WERI-Rb-1 (cell line): ENCODE measurements around the gene CD247.

Experiments
- DNase-seq: peaks from one replicate; pipeline ENCODE4 v3.0.0-alpha.2; 2020
- H3K27ac ChIP-seq: fragments of 250-450 bp; sonication (Bioruptor Pico); 2 replicates; pipeline ENCODE4 v1.5.1; 2020; ENCODE audit warnings: mild to moderate bottlenecking, moderate library complexity
- H3K27me3 ChIP-seq: fragments of 250-450 bp; sonication (Bioruptor Pico); 2 replicates; pipeline ENCODE4 v1.5.1; 2021; ENCODE audit warnings: mild to moderate bottlenecking, low read depth, moderate library complexity; ENCODE audit not compliant: insufficient read depth, severe bottlenecking
- H3K36me3 ChIP-seq: fragments of 250-450 bp; sonication (Bioruptor Pico); 2 replicates; pipeline ENCODE4 v1.5.1; 2020; ENCODE audit warnings: mild to moderate bottlenecking, moderate library complexity
- H3K4me3 ChIP-seq: 2 replicates; pipeline ENCODE4 v1.5.1; 2011; ENCODE audit warnings: low read depth, mild to moderate bottlenecking, control low read depth, low read length
- H3K9me3 ChIP-seq: fragments of 250-450 bp; sonication (Bioruptor Pico); 2 replicates; pipeline ENCODE4 v1.5.1; 2021; ENCODE audit warnings: mild to moderate bottlenecking, moderate library complexity; ENCODE audit not compliant: severe bottlenecking
- CTCF ChIP-seq: IDR thresholded peaks from 2 replicates; pipeline ENCODE4 v1.5.1; 2011; ENCODE audit warnings: low read depth, mild to moderate bottlenecking, control low read depth, inconsistent platforms, low read length

Gene CD247

DNA sequence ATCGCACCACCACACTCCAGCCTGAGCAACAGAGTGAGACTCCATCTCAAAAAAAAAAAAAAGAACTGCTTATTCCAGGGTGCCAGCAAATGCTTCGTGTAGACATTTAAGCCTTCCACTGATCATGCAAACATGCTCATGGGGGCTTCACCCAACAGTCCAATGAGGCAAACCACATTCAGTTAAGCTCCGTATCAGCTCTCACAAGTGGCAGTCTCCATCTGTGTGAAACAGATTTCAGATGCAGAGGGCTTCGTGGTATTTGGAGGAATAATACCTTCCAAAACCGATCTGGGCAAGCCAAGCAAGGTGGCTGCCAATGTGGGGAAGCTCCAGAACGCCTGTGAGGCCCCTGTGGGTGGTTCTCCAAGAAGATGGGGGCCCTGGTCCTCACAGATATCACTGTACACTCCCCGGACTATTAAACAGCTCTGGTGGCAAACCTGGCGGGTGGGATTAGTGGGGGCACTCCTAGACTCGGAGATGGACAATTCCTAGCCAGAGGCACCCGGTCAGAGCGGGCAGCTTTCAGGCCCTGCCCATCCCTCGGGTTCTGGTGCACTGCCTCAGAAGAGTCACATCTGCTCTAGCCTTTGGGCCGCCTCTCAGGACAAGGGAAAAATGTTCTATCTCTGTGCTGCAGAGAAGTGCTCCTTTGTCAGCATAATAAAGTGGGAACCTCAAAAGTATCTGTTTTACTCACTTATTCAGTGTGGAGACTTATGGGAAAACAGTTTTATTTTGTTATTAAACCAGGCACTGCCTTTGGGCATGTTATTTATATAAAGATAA is 25.1 kb upstream of the CD247 start:
- DNase-seq, result no peak
- no peaks in the 10 kb centered on the region for H3K36me3 ChIP-seq
- H3K27ac ChIP-seq, result no peak overlapping the region
- TF ChIP-seq CTCF, result no peak
- no peaks in the 10 kb centered on the region for H3K9me3 ChIP-seq
- no peaks in the 10 kb centered on the region for H3K27me3 ChIP-seq
- H3K4me3 ChIP-seq, result no peak overlapping the region

- Histone ChIP-seq H3K9me3 (no peaks in the 10 kb centered on the region), H3K27me3 (no peaks in the 10 kb centered on the region), H3K36me3 (no peaks in the 10 kb centered on the region), H3K4me3 (no peak overlapping the region), H3K27ac (no peak overlapping the region)
- peak; percentile 16 for DNase-seq
- no peak for TF ChIP-seq CTCF
Measured at GRCh38 chr1:167542109-167543032, 24.0 kb upstream of the CD247 start.

- no peak for DNase-seq
- Histone ChIP-seq H3K27me3 (no peaks in the 10 kb centered on the region), H3K9me3 (no peaks in the 10 kb centered on the region), H3K27ac (no peak overlapping the region), H3K36me3 (no peaks in the 10 kb centered on the region), H3K4me3 (no peak overlapping the region)
- TF ChIP-seq CTCF, result no peak
Measured at GRCh38 chr1:167541610-167542009, 23.3 kb upstream of the CD247 start.

GRCh38 chr1:167541003-167541402 is 22.7 kb upstream of the CD247 start:
- H3K4me3 ChIP-seq, result no peak overlapping the region
- no peaks in the 10 kb centered on the region for H3K27me3 ChIP-seq
- no peaks in the 10 kb centered on the region for H3K36me3 ChIP-seq
- no peak overlapping the region for H3K27ac ChIP-seq
- DNase-seq, result no peak
- no peak for TF ChIP-seq CTCF
- H3K9me3 ChIP-seq, result no peaks in the 10 kb centered on the region

DNA sequence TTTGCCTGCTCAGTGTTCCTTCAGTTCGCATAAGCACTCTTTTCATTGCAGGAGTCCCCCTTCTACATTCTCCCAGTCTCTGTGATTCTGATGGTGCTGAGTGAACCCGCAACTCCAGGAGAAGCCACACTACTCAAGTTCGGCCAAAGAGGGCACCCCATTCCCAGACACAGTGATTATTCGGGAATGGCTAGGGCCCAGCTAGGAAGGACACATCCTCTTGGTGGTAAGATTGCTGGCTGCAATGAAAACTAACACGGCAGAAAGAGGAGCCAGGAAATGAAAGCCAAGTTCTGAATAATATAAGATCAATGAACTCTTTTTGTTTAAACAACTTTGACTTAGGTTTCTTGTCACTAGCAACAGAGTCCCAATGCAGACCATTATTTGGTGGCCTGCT is 20.3 kb upstream of the CD247 start:
- no peak for TF ChIP-seq CTCF
- Histone ChIP-seq H3K27ac (no peak overlapping the region), H3K4me3 (no peak overlapping the region), H3K36me3 (no peaks in the 10 kb centered on the region), H3K9me3 (no peaks in the 10 kb centered on the region), H3K27me3 (no peaks in the 10 kb centered on the region)
- DNase-seq, result no peak
